Stomach (tissue), 9 donors: Measurements from ENCODE around the gene C1QC. TPM values are rescaled to one million over a fixed set of nuclear protein-coding genes. Genes with fewer than 3 reads are reported as not detected.
"Not testable (repeated sequence)": the region's sequence is repeated elsewhere in the genome, so short reads cannot be mapped to it uniquely, and the experiment has no call there.

ENCODE experiments used
- DNase-seq, 2 donors: peaks; one replicate each; pipeline versions ENCODE4 v3.0.0 to v3.0.0-alpha.2; 2013 to 2019
- H3K27ac ChIP-seq, 5 donors: fragments of 200-600 bp in 4 of 5; sonication (generic) in 4 of 5; one replicate each; pipeline ENCODE4 v1.5.1; 2013 to 2019; ENCODE audit warnings: mild to moderate bottlenecking in 1 of 5, moderate library complexity in 1 of 5
- H3K27me3 ChIP-seq, 3 donors: fragments of 200-600 bp; sonication (generic); one replicate each; pipeline ENCODE4 v1.5.1; 2017 to 2019; ENCODE audit warnings: mixed run types in 1 of 3
- H3K36me3 ChIP-seq, 4 donors: fragments of 200-600 bp; sonication (generic); 1 replicate in 3 of 4; 2 replicates in 1 of 4; pipeline ENCODE4 v1.5.1; 2016 to 2019
- H3K4me1 ChIP-seq, 4 donors: fragments of 200-600 bp; sonication (generic); one replicate each; pipeline ENCODE4 v1.5.1; 2016 to 2019
- H3K4me3 ChIP-seq, 4 donors: fragments of 200-600 bp; sonication (generic) in 3 of 4; one replicate each; pipeline ENCODE4 v1.5.1; 2016 to 2019; ENCODE audit warnings: mild to moderate bottlenecking in 1 of 4
- H3K9me3 ChIP-seq, 4 donors: fragments of 200-600 bp; sonication (generic); one replicate each; pipeline ENCODE4 v1.5.1; 2016 to 2019
- CTCF ChIP-seq, 7 experiments: fragments of 450-650 bp in 4 of 7; fragments of 200-600 bp in 3 of 7; sonication (generic) in 3 of 7; IDR thresholded peaks; one replicate each; pipeline ENCODE4 v1.5.1; 2016 to 2019; ENCODE audit warnings: antibody characterized with exemption in 7 of 7, control low read depth in 2 of 7, mild to moderate bottlenecking in 1 of 7
- EP300 ChIP-seq: sonication (generic); formaldehyde crosslinking; IDR thresholded peaks from one replicate; pipeline ENCODE4 v1.6.1; 2017; ENCODE audit warnings: antibody characterized with exemption
- POLR2A ChIP-seq, 4 donors: fragments of 450-650 bp; IDR thresholded peaks; one replicate each; pipeline ENCODE4 v1.6.1; 2016; ENCODE audit warnings: antibody characterized with exemption in 4 of 4, control low read depth in 2 of 4, mild to moderate bottlenecking in 1 of 4, moderate library complexity in 1 of 4
- POLR2AphosphoS5 ChIP-seq, 3 donors: sonication (generic); formaldehyde crosslinking; IDR thresholded peaks; one replicate each; pipeline ENCODE4 v1.6.1; 2016; ENCODE audit warnings: antibody characterized with exemption in 3 of 3
- WGBS, 5 donors: extraction: QIAGEN DNeasy Blood & Tissue Kit in 3 of 5; methylation state at CpG; one replicate each; pipeline versions ENCODE4 v1.1.5 to v1.1.7; 2013 to 2018; 5-methylcytosine and 5-hydroxymethylcytosine counted together
- intact Hi-C: fragments of 100-400 bp; cut with DNase I; formaldehyde crosslinking; loops from one replicate; pipeline ENCODE4 v1.15.1; 2023; ENCODE audit warnings: low total_unique reads
- polyA plus RNA-seq, 3 donors: library from polyadenylated mRNA; stranded (reverse); fragments of 200-250 nt; gene quantifications; one replicate each; pipeline ENCODE4 v1.2.3, GENCODE V29; 2013
- total RNA-seq, 5 donors: library from RNA; depleted of rRNA; stranded (reverse); fragments of >200 nt; gene quantifications; one replicate each; pipeline versions ENCODE4 v1.1.0 to v1.2.3, GENCODE V29; 2014 to 2016
- donor health status: healthy with polysubstance abuse.
- donor health status: Bipolar disorder and iron deficiency.
- donor health status: healthy.

C1QC gene
- total and polyA plus RNA-seq, 8 donors, result 27.8 to 181 (median 60.5) TPM

GRCh38 chr1:22670352-22670975 is 27.0 kb downstream of the C1QC start:
- 23 to 53% (median 28%) methylated on average over 9 to 12 of the region's 12 CpGs for WGBS, 5 donors
- DNase-seq, result peak in 1 of 2 donors; percentile 59
- H3K36me3 ChIP-seq, result no peaks in the 10 kb centered on the region
- intact Hi-C loops, result no loop called here
- TF ChIP-seq EP300 (no peak), CTCF (IDR thresholded peaks at IDR 0.05) (no peak), POLR2AphosphoS5 (IDR thresholded peaks at IDR 0.05) (no peak), POLR2A (IDR thresholded peaks at IDR 0.05) (no peak)
- peaks cover 7 to 76% (median 23%) of the 10 kb centered on the region in 3 donors for H3K27me3 ChIP-seq
- no peaks in the 10 kb centered on the region for H3K9me3 ChIP-seq
- H3K27ac ChIP-seq, result no peak overlapping the region
- no peaks in the 10 kb centered on the region for H3K4me1 ChIP-seq
- no peak overlapping the region for H3K4me3 ChIP-seq

- peaks cover 7 to 91% (median 29%) of the 10 kb centered on the region in 3 donors for H3K27me3 ChIP-seq
- H3K27ac ChIP-seq, result no peak overlapping the region
- WGBS, 5 donors, result 88 to 93% (median 90%) methylated on average over 4 of the region's 4 CpGs
- no peak for DNase-seq
- H3K4me3 ChIP-seq, result no peak overlapping the region
- intact Hi-C loops, result no loop called here
- no peak for TF ChIP-seq POLR2AphosphoS5 (IDR thresholded peaks at IDR 0.05)
- TF ChIP-seq EP300, result no peak
- no peaks in the 10 kb centered on the region for H3K9me3 ChIP-seq
- H3K36me3 ChIP-seq, result no peaks in the 10 kb centered on the region
- no peaks in the 10 kb centered on the region for H3K4me1 ChIP-seq
Observed at GRCh38 chr1:22671999-22672398, 28.6 kb downstream of the C1QC start.

GRCh38 chr1:22673486-22674409 is 30.3 kb downstream of the C1QC start:
- TF ChIP-seq EP300, result no peak
- TF ChIP-seq POLR2A (IDR thresholded peaks at IDR 0.05), result no peak
- TF ChIP-seq CTCF (IDR thresholded peaks at IDR 0.05), result peak in 4 of 7 experiments; percentile 25 to 51 (median 40)
- H3K4me1 ChIP-seq, result no peaks in the 10 kb centered on the region
- WGBS, 5 donors, result 8 to 16% (median 10%) methylated on average over 11 to 17 of the region's 17 CpGs
- H3K27ac ChIP-seq, result no peak overlapping the region
- peaks cover 7 to 93% (median 35%) of the 10 kb centered on the region in 3 donors for H3K27me3 ChIP-seq
- no peaks in the 10 kb centered on the region for H3K9me3 ChIP-seq
- intact Hi-C loops, result no loop called here
- H3K36me3 ChIP-seq, result no peaks in the 10 kb centered on the region
- DNase-seq, result peak; percentile 48 to 86
- H3K4me3 ChIP-seq, result no peak overlapping the region

GRCh38 chr1:22674410-22674749 is 30.9 kb downstream of the C1QC start:
- no peak for DNase-seq
- intact Hi-C loops, result no loop called here
- H3K27me3 ChIP-seq, result peaks cover 7 to 87% (median 35%) of the 10 kb centered on the region in 3 donors
- H3K27ac ChIP-seq, result no peak overlapping the region
- H3K9me3 ChIP-seq, result no peaks in the 10 kb centered on the region
- no peaks in the 10 kb centered on the region for H3K36me3 ChIP-seq
- no peaks in the 10 kb centered on the region for H3K4me1 ChIP-seq
- WGBS, 5 donors, result 23 to 57% (median 42%) methylated on average over 1 of the region's 1 CpG
- TF ChIP-seq CTCF (IDR thresholded peaks at IDR 0.05) (peak in 2 of 7 experiments; percentile 1 to 5), EP300 (no peak)
- no peak overlapping the region for H3K4me3 ChIP-seq

- H3K27ac ChIP-seq, intact Hi-C loops, H3K4me3 ChIP-seq, DNase-seq, H3K9me3 ChIP-seq, H3K4me1 ChIP-seq, H3K36me3 ChIP-seq: not testable (repeated sequence)
- H3K27me3 ChIP-seq, result peaks cover 7 to 70% (median 29%) of the 10 kb centered on the region in 3 donors
- WGBS, 5 donors, result 86 to 89% (median 87%) methylated on average over 15 of the region's 15 CpGs
Observed at GRCh38 chr1:22676151-22676550, 32.7 kb downstream of the C1QC start.
